Adrenal gland (tissue), 12 donors: ENCODE results near the gene RESP18. TPM values are rescaled to one million over a fixed set of nuclear protein-coding genes. Genes with fewer than 3 reads are reported as not detected.

ENCODE experiments used
- DNase-seq, 7 donors: peaks; one replicate each; pipeline ENCODE4 v3.0.0-alpha.2; 2019 to 2020
- H3K27ac ChIP-seq, 5 donors: fragments of 200-600 bp; sonication (generic) in 4 of 5; 1 replicate in 3 of 5; 2 replicates in 2 of 5; pipeline versions ENCODE4 v1.5.1 to v1.8.0; 2016 to 2020; ENCODE audit warnings: mild to moderate bottlenecking in 1 of 5
- H3K27me3 ChIP-seq: fragments of 200-600 bp; 2 replicates; pipeline ENCODE4 v1.8.0; 2021
- H3K36me3 ChIP-seq, 2 donors: fragments of 200-600 bp; replicated peaks in 1 of 2; 1 replicate in 1 of 2; 2 replicates in 1 of 2; pipeline versions ENCODE4 v1.5.1 to v1.8.0; 2018 to 2022
- H3K4me1 ChIP-seq, 2 donors: fragments of 200-600 bp; replicated peaks in 1 of 2; 1 replicate in 1 of 2; 2 replicates in 1 of 2; pipeline versions ENCODE4 v1.5.1 to v1.8.0; 2018 to 2021
- H3K4me3 ChIP-seq, 4 donors: fragments of 200-600 bp; sonication (generic) in 3 of 4; one replicate each; pipeline ENCODE4 v1.5.1; 2016 to 2018
- H3K9me3 ChIP-seq, 3 donors: fragments of 200-600 bp; sonication (generic) in 1 of 3; replicated peaks in 1 of 3; 1 replicate in 2 of 3; 2 replicates in 1 of 3; pipeline versions ENCODE4 v1.5.1 to v1.8.0; 2016 to 2021
- CTCF ChIP-seq, 6 experiments: fragments of 450-650 bp in 4 of 6; fragments of 200-600 bp in 2 of 6; sonication (generic) in 1 of 6; IDR thresholded peaks; 1 replicate in 5 of 6; 2 replicates in 1 of 6; pipeline versions ENCODE4 v1.5.1 to v1.8.0; 2016 to 2021; ENCODE audit warnings: antibody characterized with exemption in 6 of 6, mild to moderate bottlenecking in 2 of 6, moderate library complexity in 1 of 6
- POLR2A ChIP-seq, 2 donors: fragments of 450-650 bp; IDR thresholded peaks; one replicate each; pipeline ENCODE4 v1.6.1; 2017; ENCODE audit warnings: antibody characterized with exemption in 2 of 2, mild to moderate bottlenecking in 2 of 2, moderate library complexity in 1 of 2
- WGBS, 4 donors: extraction: QIAGEN DNeasy Blood & Tissue Kit in 2 of 4; methylation state at CpG; one replicate each; pipeline versions ENCODE4 v1.1.5 to v1.1.7; 2013 to 2017; 5-methylcytosine and 5-hydroxymethylcytosine counted together
- intact Hi-C, 2 donors: fragments of 100-400 bp; cut with DNase I; formaldehyde crosslinking; loops; one replicate each; pipeline versions ENCODE4 v1.14.1 to v1.15.0; 2022 to 2023
- polyA plus RNA-seq, 3 donors: library from polyadenylated mRNA; stranded (reverse); fragments of 200-250 nt in 2 of 3; fragments of 350-450 nt in 1 of 3; fragmentation: Illumina TruSeq in 1 of 3; extraction: RNeasy Lipid Tissue Mini Kit (QIAGEN cat#74804) in 1 of 3; gene quantifications; one replicate each; pipeline ENCODE4 v1.2.3, GENCODE V29; 2013 to 2014
- total RNA-seq, 9 donors: library from RNA; depleted of rRNA in 4 of 9; stranded (reverse); fragments of >200 nt in 4 of 9; fragments of 120-200 nt in 1 of 9; fragmentation: NEBNext Ultra II Directional in 1 of 9; extraction: Animal tissue kit (Norgen Biotek cat#: 25700) in 1 of 9; gene quantifications; one replicate each; pipeline versions ENCODE4 v1.1.0 to v1.2.4, GENCODE V29; 2013 to 2023
- donor health status: healthy with polysubstance abuse.
- donor health status: Bipolar disorder and iron deficiency.
- donor health status: DM: yes; HTN: yes; CAD: no.
- donor health status: DM: no; HTN: no; CAD: no.
- donor health status: DM: no; HTN: no; CAD: no.
- donor health status: DM: yes; HTN: yes; CAD: no.

The RESP18 gene
- total and polyA plus RNA-seq, 12 donors = not detected

- H3K27ac ChIP-seq = peak overlapping the region in 2 of 5 donors; percentile 54 to 65
- 35 to 42% (median 37%) methylated on average over 2 of the region's 2 CpGs for WGBS, 4 donors
- DNase-seq = peak in 6 of 7 donors; percentile 35 to 73 (median 52)
- H3K27me3 ChIP-seq = no peaks in the 10 kb centered on the region
- TF ChIP-seq CTCF (IDR thresholded peaks at IDR 0.05) (no peak), POLR2A (IDR thresholded peaks at IDR 0.05) (no peak)
- H3K36me3 ChIP-seq = peaks cover 0 to 11% of the 10 kb centered on the region in 2 donors
- no peak overlapping the region for H3K4me3 ChIP-seq
- H3K9me3 ChIP-seq = no peaks in the 10 kb centered on the region
- intact Hi-C loops = no loop called here
- no peaks in the 10 kb centered on the region for H3K4me1 ChIP-seq
Measured at GRCh38 chr2:219369447-219369861, 36.9 kb upstream of the RESP18 start.

- Histone ChIP-seq H3K36me3 (peaks cover 0 to 5% of the 10 kb centered on the region in 2 donors), H3K4me3 (no peak overlapping the region), H3K4me1 (no peaks in the 10 kb centered on the region), H3K27me3 (no peaks in the 10 kb centered on the region), H3K9me3 (no peaks in the 10 kb centered on the region), H3K27ac (peak overlapping the region in 3 of 5 donors; percentile 40 to 65 (median 54))
- intact Hi-C loops = no loop called here
- TF ChIP-seq POLR2A (IDR thresholded peaks at IDR 0.05) (no peak), CTCF (IDR thresholded peaks at IDR 0.05) (no peak)
- WGBS, 4 donors = 60 to 71% (median 64%) methylated on average over 3 of the region's 3 CpGs
- peak in 1 of 7 donors; percentile 15 for DNase-seq
Measured at GRCh38 chr2:219368690-219369191, 36.2 kb upstream of the RESP18 start.

- Histone ChIP-seq H3K9me3 (no peaks in the 10 kb centered on the region), H3K4me3 (no peak overlapping the region), H3K27ac (no peak overlapping the region), H3K4me1 (peaks cover 0 to 6% of the 10 kb centered on the region in 2 donors), H3K36me3 (no peaks in the 10 kb centered on the region), H3K27me3 (peaks cover 19% of the 10 kb centered on the region)
- peak in 6 of 7 donors; percentile 65 to 74 (median 70) for DNase-seq
- intact Hi-C loops = no loop called here
- TF ChIP-seq POLR2A (IDR thresholded peaks at IDR 0.05) (no peak), CTCF (IDR thresholded peaks at IDR 0.05) (no peak)
- 34 to 50% (median 42%) methylated on average over 2 to 3 of the region's 3 CpGs for WGBS, 4 donors
Measured at GRCh38 chr2:219362524-219363164, 30.1 kb upstream of the RESP18 start.

GRCh38 chr2:219362072-219362471 lies 29.5 kb upstream of the RESP18 start:
- 93 to 99% (median 94%) methylated on average over 5 of the region's 5 CpGs for WGBS, 4 donors
- no peak overlapping the region for H3K27ac ChIP-seq
- peaks cover 19% of the 10 kb centered on the region for H3K27me3 ChIP-seq
- intact Hi-C loops = no loop called here
- DNase-seq = no peak
- H3K4me1 ChIP-seq = peaks cover 0 to 6% of the 10 kb centered on the region in 2 donors
- no peak overlapping the region for H3K4me3 ChIP-seq
- no peaks in the 10 kb centered on the region for H3K36me3 ChIP-seq
- H3K9me3 ChIP-seq = no peaks in the 10 kb centered on the region
- no peak for TF ChIP-seq CTCF (IDR thresholded peaks at IDR 0.05)
- no peak for TF ChIP-seq POLR2A (IDR thresholded peaks at IDR 0.05)
